Sigmoid colon (tissue), 3 donors: ENCODE data around the gene C11orf86.

Experiments
- POLR2A ChIP-seq, 2 donors: fragments of 450-650 bp; IDR thresholded peaks; one replicate each; pipeline ENCODE4 v1.6.1; 2016; ENCODE audit warnings: antibody characterized with exemption in 2 of 2, mild to moderate bottlenecking in 2 of 2, moderate library complexity in 2 of 2
- TF ChIP-seq, protein P1 (sequence below), 4 experiments: fragments of 450-650 bp in 3 of 4; fragments of 200-600 bp in 1 of 4; IDR thresholded peaks; one replicate each; pipeline ENCODE4 v1.5.1; 2016 to 2019; ENCODE audit warnings: antibody characterized with exemption in 4 of 4, mild to moderate bottlenecking in 3 of 4, moderate library complexity in 2 of 4

GRCh38 chr11:67001332-67001731 is 26.2 kb downstream of the C11orf86 start:
- TF ChIP-seq, protein P1, sequence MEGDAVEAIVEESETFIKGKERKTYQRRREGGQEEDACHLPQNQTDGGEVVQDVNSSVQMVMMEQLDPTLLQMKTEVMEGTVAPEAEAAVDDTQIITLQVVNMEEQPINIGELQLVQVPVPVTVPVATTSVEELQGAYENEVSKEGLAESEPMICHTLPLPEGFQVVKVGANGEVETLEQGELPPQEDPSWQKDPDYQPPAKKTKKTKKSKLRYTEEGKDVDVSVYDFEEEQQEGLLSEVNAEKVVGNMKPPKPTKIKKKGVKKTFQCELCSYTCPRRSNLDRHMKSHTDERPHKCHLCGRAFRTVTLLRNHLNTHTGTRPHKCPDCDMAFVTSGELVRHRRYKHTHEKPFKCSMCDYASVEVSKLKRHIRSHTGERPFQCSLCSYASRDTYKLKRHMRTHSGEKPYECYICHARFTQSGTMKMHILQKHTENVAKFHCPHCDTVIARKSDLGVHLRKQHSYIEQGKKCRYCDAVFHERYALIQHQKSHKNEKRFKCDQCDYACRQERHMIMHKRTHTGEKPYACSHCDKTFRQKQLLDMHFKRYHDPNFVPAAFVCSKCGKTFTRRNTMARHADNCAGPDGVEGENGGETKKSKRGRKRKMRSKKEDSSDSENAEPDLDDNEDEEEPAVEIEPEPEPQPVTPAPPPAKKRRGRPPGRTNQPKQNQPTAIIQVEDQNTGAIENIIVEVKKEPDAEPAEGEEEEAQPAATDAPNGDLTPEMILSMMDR (IDR thresholded peaks at IDR 0.05): no peak
- no peak for TF ChIP-seq POLR2A (IDR thresholded peaks at IDR 0.05)
